Measurements from ENCODE around the gene NLRP10.
A peak's percentile ranks its signal among the peaks of the same experiment; 100 is the strongest.
"Not testable (repeated sequence)": the region's sequence is repeated elsewhere in the genome, so short reads cannot be mapped to it uniquely, and the experiment has no call there.

The NLRP10 gene

GRCh38 chr11:7987560-7987883 is 22.3 kb upstream of the NLRP10 start:
- Mint-ChIP-seq H3K4me3 (peak overlapping the region; percentile 98), H3K27ac (peak overlapping the region; percentile 91), H3K36me3 (ENCODE audit: low read depth) (peaks cover 17% of the 10 kb centered on the region), H3K4me1 (ENCODE audit: low read depth) (peaks cover 28% of the 10 kb centered on the region)
- not testable (repeated sequence) for H3K9me3 Mint-ChIP-seq; H3K27me3 Mint-ChIP-seq (ENCODE audit: low read depth)

DNA sequence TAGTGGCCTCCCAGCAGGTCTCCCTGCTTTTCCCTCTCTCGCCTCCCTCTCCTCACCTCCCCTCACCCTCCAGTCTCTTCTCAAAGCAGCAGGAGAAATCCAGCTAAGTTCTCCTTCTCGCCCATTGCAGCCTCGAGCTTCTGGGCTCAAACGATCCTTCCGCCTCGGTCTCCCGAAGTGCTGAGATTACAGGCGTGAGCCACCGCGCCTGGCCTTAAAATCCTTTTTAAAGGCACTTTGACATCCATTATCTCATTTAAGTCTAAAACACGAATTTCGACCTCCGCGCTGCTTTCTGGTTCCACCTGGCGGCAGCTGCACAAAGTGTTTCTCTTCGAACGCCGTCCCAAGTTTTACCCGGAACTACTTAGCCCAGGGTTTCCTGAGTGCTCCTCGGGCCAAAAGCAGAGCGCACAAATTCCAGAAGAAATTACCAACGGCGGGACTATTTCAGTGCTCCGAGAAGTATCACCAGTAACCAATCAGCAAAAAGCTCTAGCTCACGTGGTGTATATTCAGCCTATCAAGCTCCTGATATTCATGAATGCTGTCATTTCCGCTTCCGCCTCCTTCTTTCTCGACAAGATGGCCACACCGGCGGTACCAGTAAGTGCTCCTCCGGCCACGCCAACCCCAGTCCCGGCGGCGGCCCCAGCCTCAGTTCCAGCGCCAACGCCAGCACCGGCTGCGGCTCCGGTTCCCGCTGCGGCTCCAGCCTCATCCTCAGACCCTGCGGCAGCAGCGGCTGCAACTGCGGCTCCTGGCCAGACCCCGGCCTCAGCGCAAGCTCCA is 21.7 kb upstream of the NLRP10 start, which contains the start of gene EIF3F:
Gene EIF3F (plus strand): TSS at position 570 of the 792 bp plus-strand sequence. CDS start 16 bp downstream, at position 586.
- peaks cover 28% of the 10 kb centered on the region for H3K4me1 Mint-ChIP-seq (ENCODE audit: low read depth)
- peaks cover 16% of the 10 kb centered on the region for H3K36me3 Mint-ChIP-seq (ENCODE audit: low read depth)
- H3K4me3 Mint-ChIP-seq: peak within 1 kb of the TSS; percentile 98
- peak within 1 kb of the TSS; percentile 94 for H3K27ac Mint-ChIP-seq
- no peaks in the 10 kb centered on the region for H3K27me3 Mint-ChIP-seq (ENCODE audit: low read depth)
- H3K9me3 Mint-ChIP-seq: no peaks in the 10 kb centered on the region

DNA sequence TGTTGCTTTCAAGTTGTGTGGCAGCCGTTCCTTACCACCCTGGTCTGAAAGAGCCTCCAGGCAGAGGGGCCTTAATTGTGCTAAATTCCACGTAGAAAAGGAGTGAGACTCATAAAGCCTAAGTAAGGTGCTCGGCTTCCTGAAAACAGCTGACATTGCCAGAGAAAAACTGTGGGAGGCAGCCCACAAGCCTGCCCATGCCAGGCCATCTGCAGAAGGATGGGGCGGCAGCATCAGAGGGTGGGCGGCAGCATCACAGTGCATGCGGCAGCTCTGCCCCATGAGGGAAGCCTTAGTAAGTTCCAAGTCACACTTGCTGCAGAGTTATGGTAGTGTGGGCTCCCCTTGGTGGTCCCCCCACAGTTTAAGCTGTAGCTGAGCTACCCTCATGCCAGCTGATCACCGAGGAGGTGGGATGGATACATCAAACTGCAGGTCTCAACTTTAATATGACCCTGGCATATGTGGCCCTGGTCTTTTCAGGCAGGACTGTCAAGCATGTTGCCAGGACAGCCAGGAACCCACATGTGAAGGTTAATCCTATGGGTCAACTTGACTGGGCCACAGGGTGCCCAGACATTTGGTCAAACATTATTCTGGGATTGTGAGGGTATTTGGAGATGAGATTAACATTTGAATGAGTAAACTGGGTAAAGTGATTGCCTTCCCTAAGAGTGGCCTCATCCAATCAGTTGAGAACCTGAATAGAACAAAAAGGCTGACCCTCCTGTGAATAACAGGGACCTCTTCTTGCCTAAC is 18.8 kb upstream of the NLRP10 start:
- Mint-ChIP-seq H3K9me3 (no peaks in the 10 kb centered on the region), H3K4me1 (ENCODE audit: low read depth) (peaks cover 16% of the 10 kb centered on the region), H3K27me3 (ENCODE audit: low read depth) (no peaks in the 10 kb centered on the region), H3K4me3 (no peak overlapping the region), H3K36me3 (ENCODE audit: low read depth) (peaks cover 6% of the 10 kb centered on the region), H3K27ac (no peak overlapping the region)

GRCh38 chr11:7982582-7983119 is 17.4 kb upstream of the NLRP10 start:
- Mint-ChIP-seq H3K27me3 (ENCODE audit: low read depth) (no peaks in the 10 kb centered on the region), H3K9me3 (no peaks in the 10 kb centered on the region), H3K36me3 (ENCODE audit: low read depth) (peaks cover under 1% of the 10 kb centered on the region), H3K27ac (no peak overlapping the region), H3K4me1 (ENCODE audit: low read depth) (peaks cover 9% of the 10 kb centered on the region), H3K4me3 (no peak overlapping the region)

- no peaks in the 10 kb centered on the region for H3K36me3 Mint-ChIP-seq (ENCODE audit: low read depth)
- H3K4me3 Mint-ChIP-seq: no peak overlapping the region
- H3K9me3 Mint-ChIP-seq: no peaks in the 10 kb centered on the region
- H3K4me1 Mint-ChIP-seq (ENCODE audit: low read depth): peaks cover 6% of the 10 kb centered on the region
- H3K27me3 Mint-ChIP-seq (ENCODE audit: low read depth): no peaks in the 10 kb centered on the region
- H3K27ac Mint-ChIP-seq: no peak overlapping the region
These were observed 16.4 kb upstream of the NLRP10 start for GRCh38 chr11:7981619-7982157.

DNA sequence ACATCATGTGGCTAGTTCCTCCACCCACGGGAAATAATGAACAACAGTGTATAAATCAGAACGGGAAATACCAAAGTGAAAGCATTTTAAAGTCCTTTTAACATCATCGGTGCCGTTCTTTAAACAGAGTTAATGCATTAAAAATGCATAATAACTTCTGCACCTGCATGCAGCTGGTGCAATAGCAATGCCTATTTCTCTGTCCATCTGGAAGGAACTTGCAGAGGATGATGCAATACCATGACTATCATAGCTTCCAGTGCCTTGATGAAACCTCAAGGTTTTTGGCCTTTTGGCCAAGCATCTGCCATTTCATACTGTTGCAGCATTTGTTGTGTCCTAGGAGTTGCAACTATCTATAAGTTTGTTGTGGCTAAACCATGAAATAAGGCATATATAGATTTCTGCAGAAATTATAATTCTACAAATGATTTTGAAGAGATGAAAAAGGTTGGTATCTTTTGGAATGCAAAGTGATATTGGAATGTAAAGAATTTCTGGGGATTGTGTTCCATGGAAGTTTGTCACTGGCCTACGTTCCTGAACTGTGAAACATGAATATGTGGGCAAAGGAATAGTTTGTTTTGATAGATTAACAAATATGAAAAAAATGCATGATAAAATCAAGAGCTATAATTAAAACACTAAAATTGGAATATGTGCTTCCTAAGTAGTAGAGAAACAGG is 12.1 kb upstream of the NLRP10 start:
- H3K27ac Mint-ChIP-seq: no peak overlapping the region
- no peaks in the 10 kb centered on the region for H3K36me3 Mint-ChIP-seq (ENCODE audit: low read depth)
- H3K4me1 Mint-ChIP-seq (ENCODE audit: low read depth): no peaks in the 10 kb centered on the region
- H3K4me3 Mint-ChIP-seq: no peak overlapping the region
- H3K27me3 Mint-ChIP-seq (ENCODE audit: low read depth): no peaks in the 10 kb centered on the region
- H3K9me3 Mint-ChIP-seq: no peaks in the 10 kb centered on the region

- Mint-ChIP-seq H3K27me3 (ENCODE audit: low read depth) (no peaks in the 10 kb centered on the region), H3K9me3 (no peaks in the 10 kb centered on the region), H3K4me3 (no peak overlapping the region), H3K36me3 (ENCODE audit: low read depth) (no peaks in the 10 kb centered on the region), H3K4me1 (ENCODE audit: low read depth) (no peaks in the 10 kb centered on the region), H3K27ac (no peak overlapping the region)
These were observed 9.4 kb upstream of the NLRP10 start for GRCh38 chr11:7974668-7975067.

GRCh38 chr11:7973011-7973410 is 7.8 kb upstream of the NLRP10 start:
- Mint-ChIP-seq H3K27ac (no peak overlapping the region), H3K27me3 (ENCODE audit: low read depth) (no peaks in the 10 kb centered on the region), H3K36me3 (ENCODE audit: low read depth) (no peaks in the 10 kb centered on the region), H3K4me3 (no peak overlapping the region), H3K4me1 (ENCODE audit: low read depth) (no peaks in the 10 kb centered on the region), H3K9me3 (no peaks in the 10 kb centered on the region)

- no peaks in the 10 kb centered on the region for H3K4me1 Mint-ChIP-seq (ENCODE audit: low read depth)
- H3K27ac Mint-ChIP-seq: no peak overlapping the region
- H3K36me3 Mint-ChIP-seq (ENCODE audit: low read depth): no peaks in the 10 kb centered on the region
- H3K9me3 Mint-ChIP-seq: no peaks in the 10 kb centered on the region
- no peak overlapping the region for H3K4me3 Mint-ChIP-seq
- H3K27me3 Mint-ChIP-seq (ENCODE audit: low read depth): peaks cover 2% of the 10 kb centered on the region
These were observed 6.6 kb upstream of the NLRP10 start for GRCh38 chr11:7971846-7972245.

- Mint-ChIP-seq H3K36me3 (ENCODE audit: low read depth) (no peaks in the 10 kb centered on the region), H3K9me3 (no peaks in the 10 kb centered on the region), H3K27me3 (ENCODE audit: low read depth) (peaks cover 5% of the 10 kb centered on the region), H3K27ac (no peak overlapping the region), H3K4me3 (no peak overlapping the region), H3K4me1 (ENCODE audit: low read depth) (no peaks in the 10 kb centered on the region)
These were observed 4.8 kb upstream of the NLRP10 start for GRCh38 chr11:7969756-7970646.

DNA sequence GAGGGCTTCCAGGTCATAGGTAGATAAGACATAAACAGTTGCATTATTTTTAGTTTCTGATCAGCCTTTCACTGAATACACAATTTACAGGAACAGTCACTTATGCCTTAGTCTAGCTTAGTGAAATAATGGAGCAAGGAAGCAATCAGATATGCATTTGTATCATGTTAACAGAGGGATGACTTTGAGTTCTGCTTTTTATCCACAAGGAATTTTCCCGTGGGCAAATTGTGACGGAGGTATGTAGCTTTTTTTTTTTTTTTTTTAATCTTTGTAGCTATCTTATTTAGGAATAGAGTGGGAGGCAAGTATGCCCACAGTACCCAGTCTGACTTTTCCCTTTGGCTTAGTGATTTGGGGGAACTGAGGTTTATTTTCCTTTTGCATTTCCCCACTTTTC is 3.4 kb upstream of the NLRP10 start:
- no peak overlapping the region for H3K4me3 Mint-ChIP-seq
- no peaks in the 10 kb centered on the region for H3K36me3 Mint-ChIP-seq (ENCODE audit: low read depth)
- H3K4me1 Mint-ChIP-seq (ENCODE audit: low read depth): no peaks in the 10 kb centered on the region
- H3K9me3 Mint-ChIP-seq: no peaks in the 10 kb centered on the region
- H3K27me3 Mint-ChIP-seq (ENCODE audit: low read depth): peaks cover 8% of the 10 kb centered on the region
- H3K27ac Mint-ChIP-seq: no peak overlapping the region

GRCh38 chr11:7967826-7968225 is 2.6 kb upstream of the NLRP10 start:
- H3K4me3 Mint-ChIP-seq: no peak overlapping the region
- no peaks in the 10 kb centered on the region for H3K36me3 Mint-ChIP-seq (ENCODE audit: low read depth)
- peaks cover 8% of the 10 kb centered on the region for H3K27me3 Mint-ChIP-seq (ENCODE audit: low read depth)
- no peaks in the 10 kb centered on the region for H3K4me1 Mint-ChIP-seq (ENCODE audit: low read depth)
- no peaks in the 10 kb centered on the region for H3K9me3 Mint-ChIP-seq
- no peak overlapping the region for H3K27ac Mint-ChIP-seq

GRCh38 chr11:7967097-7967496 is 1.9 kb upstream of the NLRP10 start:
- Mint-ChIP-seq H3K36me3 (ENCODE audit: low read depth) (no peaks in the 10 kb centered on the region), H3K27ac (no peak overlapping the region), H3K4me3 (no peak overlapping the region), H3K9me3 (no peaks in the 10 kb centered on the region), H3K4me1 (ENCODE audit: low read depth) (no peaks in the 10 kb centered on the region), H3K27me3 (ENCODE audit: low read depth) (peaks cover 8% of the 10 kb centered on the region)

- Mint-ChIP-seq H3K9me3 (no peaks in the 10 kb centered on the region), H3K27ac (no peak overlapping the region), H3K4me3 (no peak overlapping the region), H3K36me3 (ENCODE audit: low read depth) (no peaks in the 10 kb centered on the region), H3K4me1 (ENCODE audit: low read depth) (no peaks in the 10 kb centered on the region), H3K27me3 (ENCODE audit: low read depth) (peaks cover 8% of the 10 kb centered on the region)
These were observed 374 bp downstream of the NLRP10 start for GRCh38 chr11:7964873-7965272.

Data from T-helper 1 cell treated with Interleukin-12 subunit alpha and Interleukin-12 subunit beta and Interleukin-4 antibody, amounts not matched to agents 30 μg/mL and 1 μg/mL, for 36 hours (primary cell).